Measurements from ENCODE around the gene TSPOAP1.

Gene TSPOAP1

GRCh38 chr17:58291246-58291645 lies 37.3 kb downstream of the TSPOAP1 start:
- Histone ChIP-seq H3K27me3 (peaks cover 0 to 8% of the 10 kb centered on the region in 2 donors), H3K4me3 (no peak overlapping the region), H3K27ac (no peak overlapping the region), H3K4me1 (no peaks in the 10 kb centered on the region), H3K9me3 (no peaks in the 10 kb centered on the region), H3K36me3 (no peaks in the 10 kb centered on the region)
- DNase-seq: peak in 1 of 2 donors; percentile 3
- intact Hi-C loops (cut with DNase I; ENCODE audit: low total_unique reads): no loop called here
- TF ChIP-seq, protein P1, sequence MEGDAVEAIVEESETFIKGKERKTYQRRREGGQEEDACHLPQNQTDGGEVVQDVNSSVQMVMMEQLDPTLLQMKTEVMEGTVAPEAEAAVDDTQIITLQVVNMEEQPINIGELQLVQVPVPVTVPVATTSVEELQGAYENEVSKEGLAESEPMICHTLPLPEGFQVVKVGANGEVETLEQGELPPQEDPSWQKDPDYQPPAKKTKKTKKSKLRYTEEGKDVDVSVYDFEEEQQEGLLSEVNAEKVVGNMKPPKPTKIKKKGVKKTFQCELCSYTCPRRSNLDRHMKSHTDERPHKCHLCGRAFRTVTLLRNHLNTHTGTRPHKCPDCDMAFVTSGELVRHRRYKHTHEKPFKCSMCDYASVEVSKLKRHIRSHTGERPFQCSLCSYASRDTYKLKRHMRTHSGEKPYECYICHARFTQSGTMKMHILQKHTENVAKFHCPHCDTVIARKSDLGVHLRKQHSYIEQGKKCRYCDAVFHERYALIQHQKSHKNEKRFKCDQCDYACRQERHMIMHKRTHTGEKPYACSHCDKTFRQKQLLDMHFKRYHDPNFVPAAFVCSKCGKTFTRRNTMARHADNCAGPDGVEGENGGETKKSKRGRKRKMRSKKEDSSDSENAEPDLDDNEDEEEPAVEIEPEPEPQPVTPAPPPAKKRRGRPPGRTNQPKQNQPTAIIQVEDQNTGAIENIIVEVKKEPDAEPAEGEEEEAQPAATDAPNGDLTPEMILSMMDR (IDR thresholded peaks at IDR 0.05): no peak

DNA sequence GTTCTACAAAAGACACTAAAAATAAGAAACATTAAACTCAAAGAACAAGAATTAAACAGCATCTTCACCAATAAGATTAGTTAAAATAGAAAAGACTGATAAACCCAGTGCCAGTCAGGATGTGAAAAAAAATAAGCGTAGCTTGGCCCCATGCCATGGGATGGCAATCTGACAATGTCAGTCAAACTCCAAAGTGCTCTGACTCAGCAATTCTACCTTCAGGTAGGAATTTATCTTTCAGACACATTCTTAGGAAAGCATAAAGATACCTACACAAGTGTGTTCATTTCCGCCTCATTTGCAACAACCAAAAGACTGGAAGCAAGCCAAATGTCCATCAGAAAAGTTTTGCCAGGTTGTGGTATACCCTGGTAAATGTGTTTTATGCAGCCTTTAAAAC lies 38.7 kb downstream of the TSPOAP1 start:
- Histone ChIP-seq H3K4me3 (no peak overlapping the region), H3K9me3 (no peaks in the 10 kb centered on the region), H3K36me3 (no peaks in the 10 kb centered on the region), H3K27me3 (peaks cover 0 to 11% of the 10 kb centered on the region in 2 donors), H3K4me1 (no peaks in the 10 kb centered on the region), H3K27ac (no peak overlapping the region)
- TF ChIP-seq, protein P1 (IDR thresholded peaks at IDR 0.05): no peak
- DNase-seq: no peak
- intact Hi-C loops (cut with DNase I; ENCODE audit: low total_unique reads): no loop called here

- no peak overlapping the region for H3K4me3 ChIP-seq
- no peaks in the 10 kb centered on the region for H3K4me1 ChIP-seq
- TF ChIP-seq, protein P1 (IDR thresholded peaks at IDR 0.05): no peak
- intact Hi-C loops (cut with DNase I; ENCODE audit: low total_unique reads): no loop called here
- no peaks in the 10 kb centered on the region for H3K9me3 ChIP-seq
- DNase-seq: peak in 1 of 2 donors; percentile 5
- H3K36me3 ChIP-seq: no peaks in the 10 kb centered on the region
- H3K27ac ChIP-seq: no peak overlapping the region
- peaks cover 0 to 19% of the 10 kb centered on the region in 2 donors for H3K27me3 ChIP-seq
Measured at GRCh38 chr17:58285422-58285810, 43.2 kb downstream of the TSPOAP1 start.

DNA sequence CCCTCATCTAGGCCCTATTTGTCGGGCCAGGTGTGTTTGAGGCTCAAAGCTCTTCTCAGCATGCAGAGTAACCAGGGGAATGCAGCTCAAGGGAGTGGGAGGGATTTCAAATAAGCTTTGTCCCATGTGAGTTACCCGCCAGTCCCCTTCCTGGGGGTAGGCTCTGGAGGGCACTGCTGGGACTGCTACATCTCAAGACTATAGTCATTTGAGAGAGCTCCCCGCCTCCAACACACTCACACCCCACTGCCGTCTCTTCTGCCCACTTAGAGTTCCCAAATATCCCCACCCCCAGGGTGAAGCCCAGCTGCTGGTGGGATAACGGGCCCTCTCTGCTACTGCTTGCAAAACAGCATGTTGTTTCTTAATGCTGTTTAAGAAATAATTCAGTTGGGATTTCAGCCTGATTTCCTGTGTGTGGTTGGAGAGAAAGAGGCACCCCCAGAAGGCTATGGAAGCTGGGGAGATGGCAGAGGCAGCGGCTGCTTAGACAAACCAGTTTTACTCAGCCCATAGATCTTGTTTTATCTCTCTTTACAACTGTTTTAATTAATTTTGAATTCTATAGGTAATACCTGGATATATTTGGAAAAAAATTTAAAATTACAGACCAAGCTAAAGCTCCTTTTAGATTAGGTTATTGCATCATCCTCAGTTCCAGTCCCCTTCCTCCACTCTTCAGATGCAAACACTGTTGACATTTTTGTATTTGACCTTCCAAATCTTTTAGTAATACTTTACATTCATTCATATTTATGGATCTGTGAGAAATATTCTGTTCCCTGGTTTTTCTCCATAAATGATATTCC lies 43.8 kb downstream of the TSPOAP1 start:
- no peak overlapping the region for H3K4me3 ChIP-seq
- intact Hi-C loops (cut with DNase I; ENCODE audit: low total_unique reads): no loop called here

GRCh38 chr17:58283674-58284612 lies 44.7 kb downstream of the TSPOAP1 start:
- H3K4me3 ChIP-seq: no peak overlapping the region
- TF ChIP-seq, protein P1 (IDR thresholded peaks at IDR 0.05): no peak
- no peaks in the 10 kb centered on the region for H3K36me3 ChIP-seq
- intact Hi-C loops (cut with DNase I; ENCODE audit: low total_unique reads): no loop called here
- H3K4me1 ChIP-seq: peaks cover 0 to 6% (median 4%) of the 10 kb centered on the region in 4 donors
- H3K27ac ChIP-seq: no peak overlapping the region
- DNase-seq: peak in 1 of 2 donors; percentile 14
- H3K9me3 ChIP-seq: no peaks in the 10 kb centered on the region
- H3K27me3 ChIP-seq: peaks cover 0 to 31% of the 10 kb centered on the region in 2 donors

More for the DNA sequence above, 43.8 kb downstream of the TSPOAP1 start:
- no peaks in the 10 kb centered on the region for H3K9me3 ChIP-seq
- DNase-seq: no peak
- TF ChIP-seq, protein P1 (IDR thresholded peaks at IDR 0.05): no peak
- H3K4me1 ChIP-seq: no peaks in the 10 kb centered on the region
- H3K27me3 ChIP-seq: peaks cover 0 to 24% of the 10 kb centered on the region in 2 donors
- H3K27ac ChIP-seq: no peak overlapping the region
- H3K36me3 ChIP-seq: no peaks in the 10 kb centered on the region
